ENCODE measurements around the gene CEP112. TPM values are rescaled to one million over a fixed set of nuclear protein-coding genes. Genes with fewer than 3 reads are reported as not detected.
"Not testable (repeated sequence)": the region's sequence is repeated elsewhere in the genome, so short reads cannot be mapped to it uniquely, and the experiment has no call there.

Gene CEP112
- total RNA-seq, 1 donor from 2014 or later: 9.7 TPM

GRCh38 chr17:65783845-65784334, 408.0 kb downstream of the CEP112 start:
- TF ChIP-seq CTCF (IDR thresholded peaks at IDR 0.05) (no peak), EZH2phosphoT487 (IDR thresholded peaks at IDR 0.05) (no peak), EZH2 (IDR thresholded peaks at IDR 0.05) (no peak)
- H3K9me3 Mint-ChIP-seq: peaks cover 5% of the 10 kb centered on the region
- Histone ChIP-seq H3K9me3 (ENCODE audit: low read depth) (no peaks in the 10 kb centered on the region), H3K27me3 (no peaks in the 10 kb centered on the region), H3K4me2 (no peak overlapping the region), H4K20me1 (ENCODE audit: low read depth) (no peaks in the 10 kb centered on the region), H3F3A (ENCODE audit: low read depth) (no peaks in the 10 kb centered on the region), H3K4me3 (no peak overlapping the region), H3K79me2 (ENCODE audit: low read depth) (no peaks in the 10 kb centered on the region), H3K36me3 (no peaks in the 10 kb centered on the region), H3K4me1 (no peaks in the 10 kb centered on the region), H3K9ac (no peak overlapping the region), H2AFZ (replicated peaks) (no peak overlapping the region), H3K27ac (no peak overlapping the region)
- H3K27me3 Mint-ChIP-seq (ENCODE audit: insufficient read depth, low read depth): no peaks in the 10 kb centered on the region
- H3K4me1 Mint-ChIP-seq: peaks cover 6% of the 10 kb centered on the region
- no peak for DNase-seq (ENCODE audit: low spot score)
- H3K4me3 Mint-ChIP-seq: no peak overlapping the region
- H3K27ac Mint-ChIP-seq: no peak overlapping the region
- peaks cover 6% of the 10 kb centered on the region for H3K36me3 Mint-ChIP-seq

GRCh38 chr17:65782104-65782706, 409.7 kb downstream of the CEP112 start:
- H3K36me3 ChIP-seq; H3K27ac Mint-ChIP-seq; H3K4me1 Mint-ChIP-seq; H4K20me1 ChIP-seq (ENCODE audit: low read depth); H2AFZ ChIP-seq (replicated peaks); H3K36me3 Mint-ChIP-seq; H3K4me1 ChIP-seq; H3K9me3 ChIP-seq (ENCODE audit: low read depth); H3K27me3 ChIP-seq; H3K27ac ChIP-seq; DNase-seq (ENCODE audit: low spot score); H3K4me3 ChIP-seq; H3K4me2 ChIP-seq; H3K27me3 Mint-ChIP-seq (ENCODE audit: insufficient read depth, low read depth); H3K9ac ChIP-seq; H3F3A ChIP-seq (ENCODE audit: low read depth); H3K9me3 Mint-ChIP-seq; H3K4me3 Mint-ChIP-seq; H3K79me2 ChIP-seq (ENCODE audit: low read depth): not testable (repeated sequence)

GRCh38 chr17:65780111-65780510, 411.8 kb downstream of the CEP112 start:
- no peak overlapping the region for H3K4me2 ChIP-seq
- no peaks in the 10 kb centered on the region for H3K27me3 ChIP-seq
- no peaks in the 10 kb centered on the region for H3K27me3 Mint-ChIP-seq (ENCODE audit: insufficient read depth, low read depth)
- H3K4me3 Mint-ChIP-seq: no peak overlapping the region
- no peak for DNase-seq (ENCODE audit: low spot score)
- peaks cover 11% of the 10 kb centered on the region for H3K36me3 Mint-ChIP-seq
- peaks cover 10% of the 10 kb centered on the region for H3K9me3 Mint-ChIP-seq
- H2AFZ ChIP-seq (replicated peaks): no peak overlapping the region
- no peak overlapping the region for H3K9ac ChIP-seq
- H3K79me2 ChIP-seq (ENCODE audit: low read depth): no peaks in the 10 kb centered on the region
- H3K4me3 ChIP-seq: no peak overlapping the region
- H3K27ac ChIP-seq: no peak overlapping the region
- no peaks in the 10 kb centered on the region for H4K20me1 ChIP-seq (ENCODE audit: low read depth)
- H3K4me1 ChIP-seq: no peaks in the 10 kb centered on the region
- no peaks in the 10 kb centered on the region for H3K36me3 ChIP-seq
- TF ChIP-seq EZH2 (IDR thresholded peaks at IDR 0.05) (no peak), CTCF (IDR thresholded peaks at IDR 0.05) (no peak), EZH2phosphoT487 (IDR thresholded peaks at IDR 0.05) (no peak)
- H3K27ac Mint-ChIP-seq: no peak overlapping the region
- H3F3A ChIP-seq (ENCODE audit: low read depth): no peaks in the 10 kb centered on the region
- no peaks in the 10 kb centered on the region for H3K9me3 ChIP-seq (ENCODE audit: low read depth)
- H3K4me1 Mint-ChIP-seq: peaks cover 7% of the 10 kb centered on the region

- Histone ChIP-seq H3K9me3 (ENCODE audit: low read depth) (no peaks in the 10 kb centered on the region), H3K27me3 (no peaks in the 10 kb centered on the region), H3K4me3 (no peak overlapping the region), H3K27ac (no peak overlapping the region), H3K4me1 (no peaks in the 10 kb centered on the region), H3F3A (ENCODE audit: low read depth) (no peaks in the 10 kb centered on the region), H2AFZ (replicated peaks) (no peak overlapping the region), H4K20me1 (ENCODE audit: low read depth) (no peaks in the 10 kb centered on the region), H3K9ac (no peak overlapping the region), H3K79me2 (ENCODE audit: low read depth) (no peaks in the 10 kb centered on the region), H3K36me3 (no peaks in the 10 kb centered on the region), H3K4me2 (no peak overlapping the region)
- no peak overlapping the region for H3K27ac Mint-ChIP-seq
- H3K4me3 Mint-ChIP-seq: no peak overlapping the region
- H3K27me3 Mint-ChIP-seq (ENCODE audit: insufficient read depth, low read depth): no peaks in the 10 kb centered on the region
- H3K4me1 Mint-ChIP-seq: peaks cover 29% of the 10 kb centered on the region
- TF ChIP-seq EZH2 (IDR thresholded peaks at IDR 0.05) (no peak), EZH2phosphoT487 (IDR thresholded peaks at IDR 0.05) (no peak), CTCF (IDR thresholded peaks at IDR 0.05) (no peak)
- H3K36me3 Mint-ChIP-seq: peaks cover 14% of the 10 kb centered on the region
- no peak for DNase-seq (ENCODE audit: low spot score)
- H3K9me3 Mint-ChIP-seq: peaks cover 11% of the 10 kb centered on the region
Measured at GRCh38 chr17:65776890-65777289, 415.0 kb downstream of the CEP112 start.

Measured in neural progenitor cell (in vitro differentiated cells).